HEK293 (cell line): Measurements from ENCODE around the gene CACNA1C.

Experiments used
- CTCF ChIA-PET: fragments of 350-600 bp; formaldehyde crosslinking; extraction: SDS; loops from one replicate; lab custom pipeline; 2021; ENCODE audit warnings: antibody characterized with exemption; lab: Yijun Ruan, JAX
- POLR2A ChIA-PET: fragments of 300-600 bp; formaldehyde crosslinking; extraction: SDS; loops from one replicate; lab custom pipeline; 2020; ENCODE audit warnings: antibody characterized with exemption, inconsistent platforms; lab: Yijun Ruan, JAX
- H3K27ac ChIP-seq: fragments of 200-500 bp; sonication (Bioruptor generic); 2 replicates; pipeline ENCODE4 v1.5.1; 2014; ENCODE audit warnings: low read depth, low read length, control low read depth, inconsistent platforms; ENCODE audit errors: extremely low read depth
- H3K36me3 ChIP-seq, 2 experiments: fragments of 200-500 bp in 1 of 2; sonication (Bioruptor generic) in 1 of 2; 1 replicate in 1 of 2; 2 replicates in 1 of 2; pipeline ENCODE4 v1.5.1; 2014 to 2017; ENCODE audit warnings: inconsistent platforms in 2 of 2, low read length in 2 of 2; ENCODE audit not compliant: control insufficient read depth in 2 of 2, insufficient read depth in 1 of 2
- H3K4me1 ChIP-seq: fragments of 200-500 bp; sonication (Bioruptor generic); 2 replicates; pipeline ENCODE4 v1.5.1; 2014; ENCODE audit warnings: mild to moderate bottlenecking, low read length, inconsistent platforms; ENCODE audit not compliant: control insufficient read depth, insufficient read depth
- H3K4me3 ChIP-seq: 2 replicates; pipeline ENCODE4 v1.5.1; 2011; ENCODE audit warnings: low read depth, mild to moderate bottlenecking, control low read depth, low read length, moderate library complexity
- H3K9me3 ChIP-seq: fragments of 200-500 bp; sonication (Bioruptor generic); 2 replicates; pipeline ENCODE4 v1.5.1; 2014; ENCODE audit warnings: low read depth, low read length, inconsistent platforms; ENCODE audit not compliant: control insufficient read depth, insufficient read depth
- FEZF1 ChIP-seq: fragments of 450-650 bp; formaldehyde crosslinking; IDR thresholded peaks from 2 replicates; pipeline ENCODE4 v1.5.1; 2016; ENCODE audit warnings: missing biosample characterization, missing genetic modification characterization
- HOXA7 ChIP-seq: sonication (generic); formaldehyde crosslinking; IDR thresholded peaks from 2 replicates; pipeline ENCODE4 v1.8.1; 2022; ENCODE audit warnings: missing genetic modification reagents, borderline replicate concordance
- HOXC10 ChIP-seq: sonication (generic); formaldehyde crosslinking; IDR thresholded peaks from 2 replicates; pipeline ENCODE4 v1.8.1; 2023; ENCODE audit warnings: mild to moderate bottlenecking, missing genetic modification reagents
- KLF10 ChIP-seq: fragments of 450-650 bp; IDR thresholded peaks from 2 replicates; pipeline ENCODE4 v1.5.1; 2018; ENCODE audit warnings: missing biosample characterization, mild to moderate bottlenecking, missing genetic modification characterization
- KLF7 ChIP-seq: fragments of 450-650 bp; formaldehyde crosslinking; IDR thresholded peaks from 2 replicates; pipeline ENCODE4 v1.5.1; 2016; ENCODE audit warnings: missing biosample characterization, missing genetic modification characterization, borderline replicate concordance
- MEIS1 ChIP-seq: sonication (generic); formaldehyde crosslinking; IDR thresholded peaks from 2 replicates; pipeline ENCODE4 v1.8.1; 2022; ENCODE audit warnings: missing genetic modification reagents, mild to moderate bottlenecking, borderline replicate concordance
- OSR2 ChIP-seq: fragments of 450-650 bp; formaldehyde crosslinking; IDR thresholded peaks from 2 replicates; pipeline ENCODE4 v1.5.1; 2016; ENCODE audit warnings: missing biosample characterization, missing genetic modification characterization
- REPIN1 ChIP-seq: fragments of 450-650 bp; formaldehyde crosslinking; IDR thresholded peaks from 2 replicates; pipeline ENCODE4 v1.5.1; 2017; ENCODE audit warnings: missing biosample characterization, missing genetic modification characterization, low read depth
- YY1 ChIP-seq: fragments of 450-650 bp; formaldehyde crosslinking; IDR thresholded peaks from 2 replicates; pipeline ENCODE4 v1.5.1; 2018; ENCODE audit warnings: missing biosample characterization, missing genetic modification characterization
- ZIC2 ChIP-seq: fragments of 450-650 bp; formaldehyde crosslinking; IDR thresholded peaks from 2 replicates; pipeline ENCODE4 v1.5.1; 2016; ENCODE audit warnings: missing biosample characterization, missing genetic modification characterization
- ZNF10 ChIP-seq: fragments of 450-650 bp; formaldehyde crosslinking; IDR thresholded peaks from 2 replicates; pipeline ENCODE4 v1.5.1; 2017; ENCODE audit warnings: missing biosample characterization, missing genetic modification characterization
- ZNF133 ChIP-seq: fragments of 450-650 bp; formaldehyde crosslinking; IDR thresholded peaks from 2 replicates; pipeline ENCODE4 v1.5.1; 2016; ENCODE audit warnings: missing biosample characterization, missing genetic modification characterization
- ZNF138 ChIP-seq: fragments of 450-650 bp; formaldehyde crosslinking; IDR thresholded peaks from 2 replicates; pipeline ENCODE4 v1.5.1; 2016; ENCODE audit warnings: missing biosample characterization, missing genetic modification characterization, borderline replicate concordance
- ZNF155 ChIP-seq: fragments of 450-650 bp; formaldehyde crosslinking; IDR thresholded peaks from 2 replicates; pipeline ENCODE4 v1.5.1; 2016; ENCODE audit warnings: missing biosample characterization, missing genetic modification characterization
- ZNF157 ChIP-seq: fragments of 450-650 bp; formaldehyde crosslinking; IDR thresholded peaks from 2 replicates; pipeline ENCODE4 v1.5.1; 2016; ENCODE audit warnings: missing biosample characterization, missing genetic modification characterization
- ZNF350 ChIP-seq: fragments of 450-650 bp; formaldehyde crosslinking; IDR thresholded peaks from 2 replicates; pipeline ENCODE4 v1.5.0; 2017; ENCODE audit warnings: missing biosample characterization, mild to moderate bottlenecking, missing genetic modification characterization
- ZNF501 ChIP-seq: fragments of 450-650 bp; formaldehyde crosslinking; IDR thresholded peaks from 2 replicates; pipeline ENCODE4 v1.5.1; 2016; ENCODE audit warnings: missing biosample characterization, missing genetic modification characterization
- ZNF558 ChIP-seq: fragments of 450-650 bp; formaldehyde crosslinking; IDR thresholded peaks from 2 replicates; pipeline ENCODE4 v1.5.1; 2016; ENCODE audit warnings: missing biosample characterization, missing genetic modification characterization
- ZNF600 ChIP-seq: fragments of 450-650 bp; formaldehyde crosslinking; IDR thresholded peaks from 2 replicates; pipeline ENCODE4 v1.5.1; 2016; ENCODE audit warnings: missing biosample characterization, missing genetic modification characterization
- ZNF610 ChIP-seq: fragments of 450-650 bp; formaldehyde crosslinking; IDR thresholded peaks from 2 replicates; pipeline ENCODE4 v1.5.1; 2016; ENCODE audit warnings: missing biosample characterization, missing genetic modification characterization, borderline replicate concordance
- ZNF677 ChIP-seq: fragments of 450-650 bp; IDR thresholded peaks from 2 replicates; pipeline ENCODE4 v1.5.0; 2018; ENCODE audit warnings: missing biosample characterization, mild to moderate bottlenecking, missing genetic modification characterization, moderate library complexity
- ZNF692 ChIP-seq: fragments of 450-650 bp; formaldehyde crosslinking; IDR thresholded peaks from 2 replicates; pipeline ENCODE4 v1.5.1; 2016; ENCODE audit warnings: missing biosample characterization, missing genetic modification characterization
- ZNF768 ChIP-seq: fragments of 450-650 bp; formaldehyde crosslinking; IDR thresholded peaks from 2 replicates; pipeline ENCODE4 v1.5.1; 2018; ENCODE audit warnings: missing biosample characterization, mild to moderate bottlenecking, missing genetic modification characterization
- TF ChIP-seq, protein P1 (sequence below): fragments of 450-650 bp; formaldehyde crosslinking; IDR thresholded peaks from 2 replicates; pipeline ENCODE4 v1.5.1; 2016; ENCODE audit warnings: missing biosample characterization, missing genetic modification characterization
- TF ChIP-seq, protein P2 (sequence below): fragments of 450-650 bp; formaldehyde crosslinking; IDR thresholded peaks from 2 replicates; pipeline ENCODE4 v1.5.1; 2017; ENCODE audit warnings: missing biosample characterization, missing genetic modification characterization

The CACNA1C gene

DNA sequence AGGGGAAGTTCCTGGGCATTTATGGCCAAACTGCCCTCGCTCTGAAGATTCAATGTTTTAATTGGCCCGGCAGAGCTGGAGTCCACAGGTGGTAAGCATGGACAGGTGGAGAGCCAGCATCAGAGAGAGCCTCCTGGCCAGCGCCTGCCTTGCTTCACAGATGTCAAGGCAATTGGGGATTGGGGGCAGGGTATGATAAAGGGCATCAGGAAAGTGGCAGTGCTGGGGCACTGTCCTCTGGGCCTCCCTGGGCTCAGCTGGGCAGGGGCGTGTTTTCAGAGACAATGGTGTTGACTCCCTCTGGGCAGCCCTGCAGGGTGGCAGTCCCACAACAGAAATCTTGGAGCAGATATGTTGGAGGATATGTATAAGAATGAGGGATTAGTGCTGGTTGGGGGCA is 237.3 kb downstream of the CACNA1C start:
- no peak overlapping the region for H3K27ac ChIP-seq
- POLR2A ChIA-PET, result no interaction called here
- TF ChIP-seq HOXC10 (CRISPR knock-in tag), result no peak
- no peak for TF ChIP-seq ZNF138
- TF ChIP-seq FEZF1 (tag by site-specific recombination), result no peak
- TF ChIP-seq ZNF600 (tag by site-specific recombination), result no peak
- no peak for TF ChIP-seq MEIS1
- no peak for TF ChIP-seq ZIC2 (tag by site-specific recombination)
- TF ChIP-seq ZNF157 (tag by site-specific recombination), result no peak
- no peak for TF ChIP-seq REPIN1
- TF ChIP-seq ZNF501, result no peak
- TF ChIP-seq KLF10, result no peak
- TF ChIP-seq, protein P1, sequence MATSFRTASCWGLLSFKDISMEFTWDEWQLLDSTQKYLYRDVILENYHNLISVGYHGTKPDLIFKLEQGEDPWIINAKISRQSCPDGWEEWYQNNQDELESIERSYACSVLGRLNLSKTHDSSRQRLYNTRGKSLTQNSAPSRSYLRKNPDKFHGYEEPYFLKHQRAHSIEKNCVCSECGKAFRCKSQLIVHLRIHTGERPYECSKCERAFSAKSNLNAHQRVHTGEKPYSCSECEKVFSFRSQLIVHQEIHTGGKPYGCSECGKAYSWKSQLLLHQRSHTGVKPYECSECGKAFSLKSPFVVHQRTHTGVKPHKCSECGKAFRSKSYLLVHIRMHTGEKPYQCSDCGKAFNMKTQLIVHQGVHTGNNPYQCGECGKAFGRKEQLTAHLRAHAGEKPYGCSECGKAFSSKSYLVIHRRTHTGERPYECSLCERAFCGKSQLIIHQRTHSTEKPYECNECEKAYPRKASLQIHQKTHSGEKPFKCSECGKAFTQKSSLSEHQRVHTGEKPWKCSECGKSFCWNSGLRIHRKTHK (tag by site-specific recombination), result no peak
- TF ChIP-seq ZNF768 (tag by site-specific recombination), result no peak
- TF ChIP-seq, protein P2, sequence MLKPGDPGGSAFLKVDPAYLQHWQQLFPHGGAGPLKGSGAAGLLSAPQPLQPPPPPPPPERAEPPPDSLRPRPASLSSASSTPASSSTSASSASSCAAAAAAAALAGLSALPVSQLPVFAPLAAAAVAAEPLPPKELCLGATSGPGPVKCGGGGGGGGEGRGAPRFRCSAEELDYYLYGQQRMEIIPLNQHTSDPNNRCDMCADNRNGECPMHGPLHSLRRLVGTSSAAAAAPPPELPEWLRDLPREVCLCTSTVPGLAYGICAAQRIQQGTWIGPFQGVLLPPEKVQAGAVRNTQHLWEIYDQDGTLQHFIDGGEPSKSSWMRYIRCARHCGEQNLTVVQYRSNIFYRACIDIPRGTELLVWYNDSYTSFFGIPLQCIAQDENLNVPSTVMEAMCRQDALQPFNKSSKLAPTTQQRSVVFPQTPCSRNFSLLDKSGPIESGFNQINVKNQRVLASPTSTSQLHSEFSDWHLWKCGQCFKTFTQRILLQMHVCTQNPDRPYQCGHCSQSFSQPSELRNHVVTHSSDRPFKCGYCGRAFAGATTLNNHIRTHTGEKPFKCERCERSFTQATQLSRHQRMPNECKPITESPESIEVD (tag by site-specific recombination), result no peak
- no peak for TF ChIP-seq ZNF692 (tag by site-specific recombination)
- no peak for TF ChIP-seq YY1
- no peak for TF ChIP-seq ZNF10
- no peak for TF ChIP-seq ZNF350
- no peak for TF ChIP-seq ZNF677
- no peak for TF ChIP-seq HOXA7 (CRISPR knock-in tag)
- TF ChIP-seq ZNF155 (tag by site-specific recombination), result no peak
- H3K9me3 ChIP-seq, result no peaks in the 10 kb centered on the region; the same call in 1 of the 2 replicates
- H3K36me3 ChIP-seq, result no peaks in the 10 kb centered on the region
- CTCF ChIA-PET, result interaction anchor here (0.5 to 3.4 kb wide), 9 partner anchors 19 to 637 kb away, joined by 3 to 29 read pairs (median 3); no protein-coding TSS in a partner anchor
- H3K4me3 ChIP-seq, result no peak overlapping the region
- no peaks in the 10 kb centered on the region for H3K4me1 ChIP-seq

DNA sequence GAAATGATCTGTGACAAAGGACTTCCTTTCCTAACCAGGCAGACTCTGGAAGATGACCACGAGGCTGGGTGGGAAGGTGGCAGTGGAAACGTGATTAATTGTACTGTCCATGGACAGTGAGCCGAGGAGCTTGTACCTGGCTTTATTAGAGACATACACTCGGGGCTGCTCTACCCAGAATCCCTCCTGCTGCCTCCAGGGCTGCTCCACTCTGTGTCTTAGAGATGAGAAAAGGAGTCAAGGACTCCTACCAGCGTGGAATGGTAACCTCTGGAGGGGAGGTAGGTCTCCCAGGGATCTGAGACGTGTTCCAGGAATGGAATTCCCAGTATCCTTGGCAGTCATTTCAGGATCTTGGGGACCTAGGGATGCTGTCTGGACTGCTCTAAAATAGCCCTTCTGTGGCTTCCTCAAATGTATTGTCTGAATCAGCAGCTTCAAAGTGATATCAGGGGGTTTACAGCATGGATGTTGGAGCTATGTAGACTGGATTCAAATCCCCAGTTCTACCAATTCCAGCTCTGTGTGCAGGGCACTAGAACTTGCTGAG is 237.8 kb downstream of the CACNA1C start:
- Histone ChIP-seq H3K4me1 (no peaks in the 10 kb centered on the region), H3K36me3 (no peaks in the 10 kb centered on the region), H3K9me3 (no peaks in the 10 kb centered on the region; the same call in 1 of the 2 replicates), H3K27ac (no peak overlapping the region), H3K4me3 (no peak overlapping the region)
- ChIA-PET CTCF (interaction anchor here (0.5 to 3.4 kb wide), 28 partner anchors 8 to 638 kb away, joined by 3 to 29 read pairs (median 3); no protein-coding TSS in a partner anchor), POLR2A (no interaction called here)
- TF ChIP-seq ZNF133 (tag by site-specific recombination), result no peak
- no peak for TF ChIP-seq OSR2
- no peak for TF ChIP-seq ZNF610 (tag by site-specific recombination)
- TF ChIP-seq KLF7 (tag by site-specific recombination), result no peak
- no peak for TF ChIP-seq ZNF558 (tag by site-specific recombination)
